Neural progenitor cell (in vitro differentiated cells): ENCODE data around the gene STK39.

Experiments used
- CTCF ChIP-seq: fragments of 200-600 bp; sonication (generic); IDR thresholded peaks from 2 replicates; pipeline ENCODE4 v1.5.1; 2017; ENCODE audit warnings: antibody characterized with exemption, mild to moderate bottlenecking
- EZH2 ChIP-seq: fragments of 200-600 bp; sonication (generic); IDR thresholded peaks from 2 replicates; pipeline ENCODE4 v1.6.1; 2017; ENCODE audit warnings: antibody characterized with exemption, mild to moderate bottlenecking, moderate library complexity
- EZH2phosphoT487 ChIP-seq: fragments of 200-600 bp; sonication (generic); IDR thresholded peaks from 2 replicates; pipeline ENCODE4 v1.6.1; 2017; ENCODE audit warnings: antibody characterized with exemption

GRCh38 chr2:168087401-168087800, 160.0 kb downstream of the STK39 start:
- TF ChIP-seq CTCF (no peak), EZH2 (no peak), EZH2phosphoT487 (no peak)
